ENCODE measurements around the gene STARD3NL. TPM values are rescaled to one million over a fixed set of nuclear protein-coding genes. Genes with fewer than 3 reads are reported as not detected.

Gene STARD3NL
- total RNA-seq, 1 donor from 2014 or later, result 33.4 TPM

DNA sequence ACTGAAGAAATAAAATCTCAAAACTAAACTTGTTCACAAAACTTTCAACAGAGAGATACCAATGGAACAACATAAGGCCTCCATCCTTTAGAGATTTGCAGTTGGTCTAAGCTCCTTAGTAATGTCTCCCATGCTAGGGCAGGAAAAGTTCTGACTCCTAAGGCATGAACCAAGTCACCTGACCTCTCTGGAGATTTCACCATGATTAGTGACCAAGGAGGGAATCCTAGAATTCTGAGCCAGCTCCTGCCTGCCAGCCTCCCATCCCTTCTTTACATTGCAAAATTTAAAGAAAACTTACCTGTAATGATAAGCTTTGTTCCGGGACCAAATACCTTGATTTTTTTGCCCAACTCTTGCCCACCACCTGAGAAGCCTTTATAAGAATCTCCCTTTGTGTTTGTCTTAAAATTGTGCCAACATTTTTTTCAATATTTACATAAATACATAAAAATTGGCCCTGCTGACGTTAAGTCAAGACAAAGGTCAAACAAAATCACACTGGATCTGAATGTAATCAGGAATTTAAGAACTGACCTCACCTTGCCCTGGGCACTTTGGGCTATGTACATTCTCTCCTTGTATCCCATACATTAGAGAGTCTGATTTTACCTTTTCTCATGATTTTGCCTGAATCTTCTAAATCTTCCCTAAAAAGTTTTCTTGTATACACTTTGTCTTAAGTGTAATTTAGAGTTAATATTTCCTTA, 95.4 kb downstream of the STARD3NL start, which contains the start of gene TARP:
TARP (minus strand) TSS at position 351 of the 710 bp plus-strand sequence.
- DNase-seq (ENCODE audit: low spot score), result no peak
- H3K27me3 Mint-ChIP-seq (ENCODE audit: low read depth), result peaks cover 2% of the 10 kb centered on the region
- H3K9me3 Mint-ChIP-seq (ENCODE audit: low read depth), result no peaks in the 10 kb centered on the region
- TF ChIP-seq, protein P1, sequence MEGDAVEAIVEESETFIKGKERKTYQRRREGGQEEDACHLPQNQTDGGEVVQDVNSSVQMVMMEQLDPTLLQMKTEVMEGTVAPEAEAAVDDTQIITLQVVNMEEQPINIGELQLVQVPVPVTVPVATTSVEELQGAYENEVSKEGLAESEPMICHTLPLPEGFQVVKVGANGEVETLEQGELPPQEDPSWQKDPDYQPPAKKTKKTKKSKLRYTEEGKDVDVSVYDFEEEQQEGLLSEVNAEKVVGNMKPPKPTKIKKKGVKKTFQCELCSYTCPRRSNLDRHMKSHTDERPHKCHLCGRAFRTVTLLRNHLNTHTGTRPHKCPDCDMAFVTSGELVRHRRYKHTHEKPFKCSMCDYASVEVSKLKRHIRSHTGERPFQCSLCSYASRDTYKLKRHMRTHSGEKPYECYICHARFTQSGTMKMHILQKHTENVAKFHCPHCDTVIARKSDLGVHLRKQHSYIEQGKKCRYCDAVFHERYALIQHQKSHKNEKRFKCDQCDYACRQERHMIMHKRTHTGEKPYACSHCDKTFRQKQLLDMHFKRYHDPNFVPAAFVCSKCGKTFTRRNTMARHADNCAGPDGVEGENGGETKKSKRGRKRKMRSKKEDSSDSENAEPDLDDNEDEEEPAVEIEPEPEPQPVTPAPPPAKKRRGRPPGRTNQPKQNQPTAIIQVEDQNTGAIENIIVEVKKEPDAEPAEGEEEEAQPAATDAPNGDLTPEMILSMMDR (IDR thresholded peaks at IDR 0.05), result no peak
- no peaks in the 10 kb centered on the region for H3K4me1 Mint-ChIP-seq (ENCODE audit: low read depth)
- no peak within 1 kb of the TSS for H3K4me3 Mint-ChIP-seq (ENCODE audit: unreplicated experiment)
- no peaks in the 10 kb centered on the region for H3K36me3 Mint-ChIP-seq (ENCODE audit: low read depth)
- H3K27ac Mint-ChIP-seq (ENCODE audit: unreplicated experiment), result no peak within 1 kb of the TSS

DNA sequence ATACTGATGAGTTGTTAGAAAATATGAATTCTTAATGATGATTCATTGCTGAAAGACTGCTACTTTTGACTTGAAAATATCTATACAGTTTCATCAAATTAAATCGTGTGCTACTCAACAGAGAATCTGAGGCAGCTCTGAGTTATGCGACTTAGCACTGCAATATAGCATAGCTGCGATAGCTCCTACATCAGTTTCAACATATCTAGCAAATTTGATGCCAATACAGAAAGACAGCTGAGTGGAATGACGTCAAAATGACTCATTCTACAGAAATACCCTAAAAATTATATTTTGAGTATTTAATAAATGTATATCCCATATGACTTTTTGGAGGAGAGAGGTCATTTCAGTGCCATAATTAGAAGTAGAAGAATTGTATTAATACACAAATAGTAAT, 96.4 kb downstream of the STARD3NL start:
- DNase-seq (ENCODE audit: low spot score), result no peak
- Mint-ChIP-seq H3K4me3 (ENCODE audit: unreplicated experiment) (no peak overlapping the region), H3K9me3 (ENCODE audit: low read depth) (no peaks in the 10 kb centered on the region), H3K4me1 (ENCODE audit: low read depth) (no peaks in the 10 kb centered on the region), H3K36me3 (ENCODE audit: low read depth) (no peaks in the 10 kb centered on the region), H3K27me3 (ENCODE audit: low read depth) (peaks cover 2% of the 10 kb centered on the region), H3K27ac (ENCODE audit: unreplicated experiment) (no peak overlapping the region)
- TF ChIP-seq, protein P1 (IDR thresholded peaks at IDR 0.05), result no peak

DNA sequence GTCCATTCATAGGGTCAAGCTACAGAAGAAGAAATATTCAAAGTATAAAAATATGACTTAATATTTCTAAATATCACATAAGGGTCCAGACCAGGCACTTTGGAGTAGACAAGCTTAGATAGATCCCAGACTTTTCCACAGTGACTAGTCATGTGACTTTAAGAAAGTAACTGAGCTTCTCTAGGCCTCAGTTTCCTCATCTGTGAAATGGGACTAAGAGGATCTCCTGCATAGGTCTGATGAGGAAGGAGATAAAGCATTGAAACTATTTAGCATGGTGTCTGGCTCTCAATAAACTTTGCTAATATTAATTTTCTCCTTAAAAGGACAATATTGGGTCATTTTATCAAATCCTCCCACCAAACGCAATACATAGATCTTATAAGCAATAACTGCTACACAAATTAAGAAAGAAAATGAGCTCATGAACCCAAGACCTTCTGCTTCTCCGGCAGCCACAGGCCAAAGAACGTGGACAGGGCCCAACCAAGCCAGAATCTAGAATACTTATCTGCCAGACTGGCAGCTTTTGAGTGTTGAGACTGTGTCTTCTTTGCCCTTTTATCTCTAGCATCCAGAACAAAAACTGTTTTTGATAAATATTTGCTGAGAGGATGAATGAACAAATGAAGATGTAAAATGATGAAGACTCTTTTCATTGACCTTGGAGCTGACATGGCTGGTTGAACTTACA, 97.0 kb downstream of the STARD3NL start:
- H3K27me3 Mint-ChIP-seq (ENCODE audit: low read depth), result peaks cover 2% of the 10 kb centered on the region
- H3K36me3 Mint-ChIP-seq (ENCODE audit: low read depth), result no peaks in the 10 kb centered on the region
- H3K4me3 Mint-ChIP-seq (ENCODE audit: unreplicated experiment), result no peak overlapping the region
- H3K9me3 Mint-ChIP-seq (ENCODE audit: low read depth), result no peaks in the 10 kb centered on the region
- TF ChIP-seq, protein P1 (IDR thresholded peaks at IDR 0.05), result no peak
- no peak overlapping the region for H3K27ac Mint-ChIP-seq (ENCODE audit: unreplicated experiment)
- DNase-seq (ENCODE audit: low spot score), result no peak
- no peaks in the 10 kb centered on the region for H3K4me1 Mint-ChIP-seq (ENCODE audit: low read depth)

DNA sequence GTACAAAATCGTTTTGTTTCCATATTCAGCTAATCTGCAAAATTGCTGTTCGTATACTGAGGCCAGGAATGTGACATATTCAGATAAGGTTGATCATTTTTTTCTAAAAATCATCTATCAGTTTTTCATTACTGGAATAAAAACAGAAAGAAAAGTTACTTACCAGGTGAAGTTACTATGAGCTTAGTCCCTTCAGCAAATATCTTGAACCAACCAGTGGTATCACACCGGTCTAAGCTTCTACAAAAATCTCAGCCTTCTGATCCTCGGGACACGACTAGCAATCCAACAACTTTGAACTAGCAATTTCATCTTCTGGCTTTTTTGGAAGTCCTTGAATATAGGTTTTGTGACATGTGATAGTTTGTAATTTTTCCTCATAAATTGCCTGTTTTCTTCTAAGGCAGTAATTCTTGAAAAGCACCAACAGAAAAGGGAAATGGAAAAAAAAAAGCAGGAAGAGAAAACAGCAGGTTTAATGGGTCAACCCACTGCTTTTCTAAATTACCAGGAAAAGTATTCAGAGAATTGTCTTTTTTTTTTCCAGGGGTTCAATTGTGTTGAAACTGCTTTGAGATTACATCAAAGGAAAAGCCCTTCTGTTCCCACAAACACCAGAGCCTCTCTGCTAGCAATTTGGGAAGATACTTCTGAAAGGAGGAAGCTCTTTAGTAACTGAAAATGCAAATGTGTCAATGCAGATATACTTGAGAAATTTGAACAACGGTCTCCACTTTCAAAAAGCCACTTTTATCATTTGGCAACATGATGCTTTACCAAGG, 98.2 kb downstream of the STARD3NL start:
- Mint-ChIP-seq H3K4me1 (ENCODE audit: low read depth) (no peaks in the 10 kb centered on the region), H3K36me3 (ENCODE audit: low read depth) (no peaks in the 10 kb centered on the region), H3K27ac (ENCODE audit: unreplicated experiment) (no peak overlapping the region), H3K27me3 (ENCODE audit: low read depth) (peaks cover 2% of the 10 kb centered on the region), H3K4me3 (ENCODE audit: unreplicated experiment) (no peak overlapping the region), H3K9me3 (ENCODE audit: low read depth) (no peaks in the 10 kb centered on the region)
- no peak for DNase-seq (ENCODE audit: low spot score)
- TF ChIP-seq, protein P1 (IDR thresholded peaks at IDR 0.05), result no peak

DNA sequence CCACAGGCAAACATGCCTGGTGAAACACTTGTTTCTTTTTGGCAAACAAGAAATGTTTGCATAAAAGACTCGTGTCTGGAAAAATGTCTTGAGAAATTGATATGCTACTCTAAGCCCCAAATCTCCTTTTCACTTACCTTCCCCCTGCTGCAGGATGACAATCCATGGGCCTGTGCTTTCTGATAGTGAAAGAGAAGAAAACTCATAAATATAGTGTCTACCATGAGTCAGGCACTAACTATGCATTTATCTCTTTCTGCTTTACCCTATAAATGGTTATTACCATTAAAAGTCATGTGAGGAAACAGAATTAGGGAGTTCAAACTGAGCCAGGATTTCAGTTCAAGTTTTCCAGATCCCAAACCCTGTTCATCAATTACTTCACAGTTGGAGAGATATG, 102.0 kb downstream of the STARD3NL start:
- no peaks in the 10 kb centered on the region for H3K36me3 Mint-ChIP-seq (ENCODE audit: low read depth)
- no peaks in the 10 kb centered on the region for H3K9me3 Mint-ChIP-seq (ENCODE audit: low read depth)
- TF ChIP-seq, protein P1 (IDR thresholded peaks at IDR 0.05), result no peak
- no peak overlapping the region for H3K4me3 Mint-ChIP-seq (ENCODE audit: unreplicated experiment)
- H3K27me3 Mint-ChIP-seq (ENCODE audit: low read depth), result peaks cover 12% of the 10 kb centered on the region
- no peak for DNase-seq (ENCODE audit: low spot score)
- H3K27ac Mint-ChIP-seq (ENCODE audit: unreplicated experiment), result no peak overlapping the region
- H3K4me1 Mint-ChIP-seq (ENCODE audit: low read depth), result no peaks in the 10 kb centered on the region
